Skeletal muscle satellite cell (primary cell): ENCODE data around the gene THUMPD3.

ENCODE experiments used
- H3K27me3 ChIP-seq: 2 replicates; pipeline ENCODE4 v1.7.0; 2013; ENCODE audit warnings: low read length; ENCODE audit not compliant: control insufficient read depth, insufficient read depth
- H3K36me3 ChIP-seq: 2 replicates; pipeline ENCODE4 v1.7.0; 2013; ENCODE audit warnings: mild to moderate bottlenecking, control low read depth, low read length; ENCODE audit not compliant: insufficient read depth
- H3K4me1 ChIP-seq: 2 replicates; pipeline ENCODE4 v1.7.0; 2013; ENCODE audit warnings: low read length; ENCODE audit not compliant: control insufficient read depth, insufficient read depth
- H3K4me2 ChIP-seq: 2 replicates; pipeline ENCODE4 v1.7.0; 2013; ENCODE audit warnings: mild to moderate bottlenecking, low read length
- H3K4me3 ChIP-seq: 2 replicates; pipeline ENCODE4 v1.7.0; 2013; ENCODE audit warnings: low read length
- H3K9ac ChIP-seq: 2 replicates; pipeline ENCODE4 v1.7.0; 2013; ENCODE audit warnings: mild to moderate bottlenecking, low read depth, low read length, moderate library complexity
- H3K9me3 ChIP-seq: replicated peaks from 2 replicates; pipeline ENCODE4 v1.7.0; 2013; ENCODE audit warnings: mild to moderate bottlenecking, control low read depth, low read length

Gene THUMPD3

DNA sequence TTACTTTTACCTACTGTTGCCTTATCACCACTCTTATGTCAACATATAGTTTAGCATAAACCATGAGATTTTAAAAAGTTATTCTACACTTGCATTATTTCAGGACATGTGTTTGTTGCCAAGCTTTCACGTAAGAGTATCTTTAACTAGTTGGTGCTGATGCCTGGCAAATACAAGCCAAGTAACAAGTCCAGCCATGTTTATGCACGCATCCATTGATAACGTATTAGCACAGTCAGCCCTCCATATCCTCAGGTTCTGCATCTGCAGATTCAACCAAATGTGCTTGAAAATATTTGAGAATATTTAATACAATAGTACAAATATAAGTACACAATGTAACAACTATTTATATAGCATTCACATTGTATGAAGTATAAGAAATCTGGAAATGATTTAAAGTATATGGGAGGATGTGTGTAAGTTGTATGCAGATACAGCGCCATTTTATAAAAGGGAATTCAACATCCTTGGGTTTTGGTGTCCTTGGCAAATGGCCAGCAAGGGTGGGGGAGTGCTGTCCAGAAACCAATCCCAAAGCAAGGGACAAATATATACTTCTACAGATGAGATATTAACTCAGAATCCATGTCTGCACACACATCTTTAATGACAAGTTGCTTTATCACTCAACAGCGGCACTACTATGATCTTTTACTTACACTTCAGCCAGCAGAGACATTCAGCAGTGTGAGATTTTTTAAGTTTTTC is 25.9 kb downstream of the THUMPD3 start:
- H3K9me3 ChIP-seq = no peaks in the 10 kb centered on the region
- no peaks in the 10 kb centered on the region for H3K27me3 ChIP-seq
- no peak overlapping the region for H3K4me2 ChIP-seq
- no peak overlapping the region for H3K9ac ChIP-seq
- H3K4me3 ChIP-seq = no peak overlapping the region
- H3K4me1 ChIP-seq = peaks cover 14% of the 10 kb centered on the region
- peaks cover 93% of the 10 kb centered on the region for H3K36me3 ChIP-seq

DNA sequence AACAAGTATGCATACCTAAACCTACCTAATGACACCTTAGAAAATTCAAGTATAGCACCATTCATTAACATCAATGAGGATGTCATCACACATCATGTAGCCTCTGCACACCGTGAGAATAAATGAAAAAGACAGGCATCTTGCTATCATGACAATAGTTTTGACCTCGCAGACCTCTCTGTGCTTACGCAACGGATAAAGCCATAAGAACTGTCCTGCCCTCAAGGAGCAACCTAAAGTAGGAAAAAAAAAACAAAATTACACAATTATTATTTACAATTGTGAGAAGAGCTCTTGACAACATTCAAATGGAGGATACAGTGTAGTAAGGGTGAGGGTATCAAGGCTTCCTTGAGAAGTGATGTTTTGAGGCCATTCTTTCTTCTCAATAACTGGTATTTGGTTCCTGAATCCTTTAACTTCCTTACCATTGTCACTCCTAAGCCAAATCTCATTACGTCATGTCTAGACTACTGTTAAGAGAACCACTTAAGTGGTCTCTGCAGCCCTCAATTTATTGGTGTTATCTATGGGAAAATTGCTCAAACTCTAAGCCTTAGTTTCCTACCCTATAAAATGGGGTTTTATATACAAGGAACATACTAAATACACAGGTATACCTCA is 27.5 kb downstream of the THUMPD3 start:
- H3K9me3 ChIP-seq = no peaks in the 10 kb centered on the region
- H3K27me3 ChIP-seq = no peaks in the 10 kb centered on the region
- no peak overlapping the region for H3K9ac ChIP-seq
- H3K4me3 ChIP-seq = no peak overlapping the region
- H3K4me1 ChIP-seq = peaks cover 31% of the 10 kb centered on the region
- H3K4me2 ChIP-seq = no peak overlapping the region
- H3K36me3 ChIP-seq = peaks cover 94% of the 10 kb centered on the region

DNA sequence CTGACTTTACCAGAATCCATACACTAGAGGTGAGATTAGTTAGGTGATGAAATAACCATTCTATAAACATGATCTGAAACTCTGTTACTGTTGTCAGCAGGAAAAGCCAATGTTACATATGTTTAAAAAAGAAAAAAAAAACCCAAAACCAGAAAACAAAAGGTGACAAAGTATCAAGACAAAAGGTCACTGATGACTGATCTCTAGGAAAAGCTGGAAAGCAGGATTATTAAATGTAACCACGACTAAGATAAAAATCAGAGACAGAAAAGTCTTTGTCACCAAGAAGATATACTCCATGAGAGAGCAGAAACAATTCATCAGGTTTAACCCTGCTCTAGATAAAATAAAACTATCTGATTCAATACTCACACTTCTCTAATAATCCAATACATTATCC is 29.2 kb downstream of the THUMPD3 start:
- H3K4me3 ChIP-seq = no peak overlapping the region
- peak overlapping the region; percentile 5 for H3K4me2 ChIP-seq
- H3K9me3 ChIP-seq = no peaks in the 10 kb centered on the region
- peaks cover 34% of the 10 kb centered on the region for H3K4me1 ChIP-seq
- no peak overlapping the region for H3K9ac ChIP-seq
- H3K27me3 ChIP-seq = no peaks in the 10 kb centered on the region
- H3K36me3 ChIP-seq = peaks cover 82% of the 10 kb centered on the region

DNA sequence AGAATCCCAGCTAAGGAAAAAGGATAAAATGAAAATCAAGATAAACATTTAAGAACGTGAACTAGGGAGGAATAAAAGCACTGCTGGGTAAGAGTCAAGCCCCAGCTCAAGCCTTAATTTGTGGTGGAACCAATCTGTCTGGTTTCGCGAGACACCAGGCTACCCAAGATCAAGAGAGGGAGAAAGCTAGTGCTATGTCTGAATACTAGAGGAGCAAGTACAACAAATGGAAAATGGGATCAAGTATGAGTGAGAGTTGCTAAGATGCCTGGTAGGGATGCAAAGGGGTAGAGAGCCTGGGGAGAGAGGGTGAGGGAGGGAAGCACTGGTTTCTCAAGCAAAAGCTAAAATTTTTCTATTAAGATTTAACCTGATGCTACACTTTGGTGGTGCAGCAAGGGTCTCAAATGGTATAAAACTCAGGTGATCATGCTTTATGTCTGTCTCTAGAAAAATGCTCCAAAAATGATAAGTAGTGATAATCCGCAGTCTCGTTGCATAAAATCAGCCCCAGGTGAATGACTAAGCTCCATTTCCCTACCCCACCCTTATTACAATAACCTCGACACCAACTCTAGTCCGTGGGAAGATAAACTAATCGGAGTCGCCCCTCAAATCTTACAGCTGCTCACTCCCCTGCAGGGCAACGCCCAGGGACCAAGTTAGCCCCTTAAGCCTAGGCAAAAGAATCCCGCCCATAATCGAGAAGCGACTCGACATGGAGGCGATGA is 32.9 kb downstream of the THUMPD3 start:
- H3K36me3 ChIP-seq = peaks cover 46% of the 10 kb centered on the region
- H3K4me1 ChIP-seq = peaks cover 37% of the 10 kb centered on the region
- H3K4me3 ChIP-seq = peak overlapping the region; percentile 73
- H3K9me3 ChIP-seq = no peaks in the 10 kb centered on the region
- peak overlapping the region; percentile 88 for H3K4me2 ChIP-seq
- H3K9ac ChIP-seq = peak overlapping the region; percentile 93
- H3K27me3 ChIP-seq = no peaks in the 10 kb centered on the region

DNA sequence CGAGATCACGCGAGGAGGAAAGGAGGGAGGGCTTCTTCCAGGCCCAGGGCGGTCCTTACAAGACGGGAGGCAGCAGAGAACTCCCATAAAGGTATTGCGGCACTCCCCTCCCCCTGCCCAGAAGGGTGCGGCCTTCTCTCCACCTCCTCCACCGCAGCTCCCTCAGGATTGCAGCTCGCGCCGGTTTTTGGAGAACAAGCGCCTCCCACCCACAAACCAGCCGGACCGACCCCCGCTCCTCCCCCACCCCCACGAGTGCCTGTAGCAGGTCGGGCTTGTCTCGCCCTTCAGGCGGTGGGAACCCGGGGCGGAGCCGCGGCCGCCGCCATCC is 33.4 kb downstream of the THUMPD3 start:
- H3K9ac ChIP-seq = peak overlapping the region; percentile 93
- H3K4me3 ChIP-seq = peak overlapping the region; percentile 73
- H3K9me3 ChIP-seq = no peaks in the 10 kb centered on the region
- peaks cover 40% of the 10 kb centered on the region for H3K36me3 ChIP-seq
- peak overlapping the region; percentile 88 for H3K4me2 ChIP-seq
- H3K4me1 ChIP-seq = peaks cover 43% of the 10 kb centered on the region
- H3K27me3 ChIP-seq = no peaks in the 10 kb centered on the region

DNA sequence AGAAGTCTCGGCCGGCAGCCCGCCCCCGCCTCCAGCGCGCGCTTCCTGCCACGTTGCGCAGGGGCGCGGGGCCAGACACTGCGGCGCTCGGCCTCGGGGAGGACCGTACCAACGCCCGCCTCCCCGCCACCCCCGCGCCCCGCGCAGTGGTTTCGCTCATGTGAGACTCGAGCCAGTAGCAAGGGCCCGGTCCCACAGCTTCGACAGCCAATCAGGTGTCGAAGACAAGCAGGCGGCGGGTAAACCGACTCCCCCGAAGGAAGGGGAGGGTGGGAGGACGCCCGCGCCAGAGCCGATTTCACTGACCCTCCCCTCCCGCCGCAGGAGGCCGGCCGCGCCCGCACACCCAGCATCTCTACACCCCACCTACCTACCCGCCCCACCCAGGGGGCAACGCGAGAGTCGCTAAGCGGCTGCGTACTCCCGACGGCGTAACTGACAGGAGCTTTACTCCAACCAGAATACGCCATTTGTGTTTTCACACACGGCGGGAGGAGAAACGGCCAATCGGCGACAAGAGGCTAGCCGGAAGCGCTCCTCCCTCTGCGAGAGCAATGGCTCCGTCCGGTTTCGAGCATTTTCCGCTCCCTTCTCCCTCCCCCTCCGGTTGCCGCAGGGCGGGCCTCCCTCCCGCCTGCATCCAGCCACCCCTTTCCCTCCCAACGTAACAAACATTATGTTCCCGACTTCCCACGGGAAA is 33.9 kb downstream of the THUMPD3 start:
- Histone ChIP-seq H3K27me3 (no peaks in the 10 kb centered on the region), H3K36me3 (peaks cover 35% of the 10 kb centered on the region), H3K4me1 (peaks cover 48% of the 10 kb centered on the region), H3K4me3 (peak overlapping the region; percentile 73), H3K9ac (peak overlapping the region; percentile 93), H3K9me3 (no peaks in the 10 kb centered on the region), H3K4me2 (peak overlapping the region; percentile 88)

DNA sequence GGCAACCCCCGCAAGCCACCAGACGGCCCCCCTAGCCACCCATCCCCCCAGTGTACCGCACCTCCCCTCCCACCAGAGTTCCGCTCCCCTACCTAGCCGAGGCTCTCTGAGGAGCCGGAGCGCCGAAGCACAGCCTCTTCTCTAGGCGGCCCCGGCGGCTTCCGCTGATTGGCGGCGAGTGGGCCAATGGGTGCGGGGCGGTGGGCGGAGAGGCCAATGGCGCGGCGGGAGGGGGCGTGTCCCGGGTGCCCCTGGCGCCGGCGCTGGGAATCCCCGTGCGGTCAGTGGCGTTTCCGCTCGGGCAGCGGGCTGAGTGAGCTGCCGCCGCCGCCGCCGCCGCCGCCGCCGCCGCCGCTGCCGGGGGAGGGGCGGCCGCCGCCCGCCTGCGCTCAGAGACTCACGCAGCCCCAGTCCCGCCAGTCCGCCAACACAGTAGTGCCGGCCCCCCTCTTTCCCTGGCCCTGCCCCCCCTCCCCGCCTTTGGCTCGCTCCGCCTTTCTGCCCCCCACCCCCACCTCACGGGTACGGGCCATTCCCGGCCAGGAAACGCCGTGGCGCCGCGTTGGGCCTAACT is 34.6 kb downstream of the THUMPD3 start, which contains the start of gene SETD5:
TSS of gene SETD5 (plus strand) at position 284 of the 574 bp plus-strand sequence. CDS start 31,324 bp downstream, outside the sequence.
- Histone ChIP-seq H3K36me3 (peaks cover 32% of the 10 kb centered on the region), H3K4me3 (peak within 1 kb of the TSS; percentile 85), H3K9ac (peak within 1 kb of the TSS; percentile 98), H3K4me2 (peak within 1 kb of the TSS; percentile 88), H3K4me1 (peaks cover 49% of the 10 kb centered on the region), H3K27me3 (no peaks in the 10 kb centered on the region), H3K9me3 (no peaks in the 10 kb centered on the region)

DNA sequence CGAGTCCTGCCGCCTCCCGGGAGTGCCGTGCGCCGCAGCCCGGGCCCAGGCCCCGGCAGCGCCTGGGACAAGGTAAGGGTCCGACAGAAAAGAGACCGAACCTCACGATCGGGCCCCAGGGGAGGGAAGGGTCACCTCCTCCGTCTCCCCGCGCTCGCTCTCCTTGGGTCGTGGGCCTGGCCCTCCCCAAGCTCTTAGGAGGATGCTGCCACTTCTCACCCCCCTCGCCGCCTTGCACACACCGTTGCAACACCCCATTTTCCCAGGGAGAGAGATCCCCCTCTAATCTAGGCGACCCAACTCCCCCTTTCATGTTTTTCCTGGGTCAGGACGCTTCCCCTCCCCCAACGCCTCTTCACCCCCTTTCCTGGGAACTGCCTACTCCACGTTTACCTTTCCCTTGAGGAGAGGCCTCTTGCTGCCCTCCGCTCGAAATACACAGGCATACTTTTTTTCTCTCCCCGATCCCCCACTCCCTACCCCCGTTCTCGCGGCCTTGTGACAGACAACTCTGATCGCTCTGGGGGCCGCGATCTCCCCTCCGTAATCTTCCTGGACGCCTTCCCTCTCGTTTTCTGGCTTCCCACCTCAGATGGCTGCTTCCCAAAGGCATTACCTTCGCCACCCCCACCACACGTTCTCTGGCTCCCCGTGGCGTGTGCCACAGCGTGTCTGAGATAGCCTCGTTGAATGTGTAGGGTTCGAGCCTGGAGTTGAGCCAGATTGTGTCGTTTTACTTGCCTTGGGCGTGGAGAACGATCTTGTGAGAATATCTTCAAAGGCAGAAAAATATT is 35.2 kb downstream of the THUMPD3 start:
- Histone ChIP-seq H3K4me2 (peak overlapping the region; percentile 86), H3K4me3 (peak overlapping the region; percentile 85), H3K36me3 (peaks cover 25% of the 10 kb centered on the region), H3K4me1 (peaks cover 50% of the 10 kb centered on the region), H3K27me3 (no peaks in the 10 kb centered on the region), H3K9me3 (no peaks in the 10 kb centered on the region), H3K9ac (peak overlapping the region; percentile 98)

DNA sequence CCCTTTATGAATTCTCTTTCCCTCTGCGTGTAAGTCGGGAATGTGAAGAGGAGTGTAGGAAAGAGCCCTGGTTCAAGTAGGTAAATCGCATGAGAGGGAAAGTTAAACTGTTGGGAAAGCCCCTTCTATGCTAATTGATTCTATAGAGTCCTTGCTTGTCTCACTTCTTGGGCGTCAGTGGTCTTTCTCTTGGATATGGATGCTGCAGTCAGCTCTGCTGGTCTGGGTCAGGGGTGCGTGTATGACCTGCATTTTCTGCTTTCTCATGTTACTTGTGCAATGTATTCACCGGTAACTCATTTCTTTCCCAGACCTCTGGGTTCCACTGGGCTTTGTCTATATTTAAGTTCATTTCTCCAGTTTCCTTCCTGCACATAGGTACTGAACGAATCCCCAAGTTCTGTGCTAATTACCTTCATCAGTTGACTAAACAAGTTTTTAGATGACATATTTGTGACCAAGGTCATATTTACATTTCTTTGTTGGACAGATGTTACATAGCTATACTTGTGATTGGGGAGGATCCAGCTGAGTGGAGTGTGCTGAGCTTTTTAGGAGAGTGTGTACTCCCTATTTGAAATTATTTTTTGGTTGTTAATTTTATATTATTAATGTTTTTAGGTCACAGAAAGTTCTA is 36.0 kb downstream of the THUMPD3 start:
- H3K9me3 ChIP-seq = no peaks in the 10 kb centered on the region
- H3K9ac ChIP-seq = peak overlapping the region; percentile 98

DNA sequence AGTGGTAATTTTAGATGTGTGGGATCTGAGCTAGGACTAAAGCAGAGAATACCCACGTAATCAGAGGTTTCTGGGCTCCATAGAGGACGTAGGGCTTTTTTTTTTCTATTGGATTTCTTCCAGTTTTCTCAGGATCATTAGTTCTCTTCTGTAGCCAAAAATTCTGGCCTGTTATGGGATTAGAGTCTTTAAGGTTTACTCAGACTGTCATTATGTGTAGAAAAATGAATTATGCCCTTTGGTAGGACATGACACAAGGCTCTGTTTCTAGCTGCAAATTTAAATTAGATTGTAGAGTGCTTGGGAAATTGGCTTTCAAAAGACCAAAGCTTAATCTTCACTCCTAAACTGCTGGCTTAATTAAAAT is 36.5 kb downstream of the THUMPD3 start:
- H3K9ac ChIP-seq = peak overlapping the region; percentile 98
- H3K27me3 ChIP-seq = no peaks in the 10 kb centered on the region
- peaks cover 13% of the 10 kb centered on the region for H3K36me3 ChIP-seq
- no peaks in the 10 kb centered on the region for H3K9me3 ChIP-seq
- peak overlapping the region; percentile 86 for H3K4me2 ChIP-seq
- peaks cover 50% of the 10 kb centered on the region for H3K4me1 ChIP-seq
- H3K4me3 ChIP-seq = peak overlapping the region; percentile 85

More for the DNA sequence above, 36.0 kb downstream of the THUMPD3 start:
- Histone ChIP-seq H3K36me3 (peaks cover 18% of the 10 kb centered on the region), H3K4me3 (peak overlapping the region; percentile 85), H3K27me3 (no peaks in the 10 kb centered on the region), H3K4me2 (peak overlapping the region; percentile 86), H3K4me1 (peaks cover 52% of the 10 kb centered on the region)
